NCI-H1930 (cell line): ENCODE results near the gene WDR26.
"Not testable (repeated sequence)": the region's sequence is repeated elsewhere in the genome, so short reads cannot be mapped to it uniquely, and the experiment has no call there.

ENCODE experiments used
- DNase-seq, 2 experiments: peaks; one replicate each; lab custom pipeline; 2025; lab: John Stamatoyannopoulos, UW

The WDR26 gene

GRCh38 chr1:224434691-224435317 lies at the start of gene WDR26:
Gene WDR26 (minus strand): TSS chr1:224434797.
- peak; percentile 72 to 77 for DNase-seq

- not testable (repeated sequence) for DNase-seq
Measured at GRCh38 chr1:224483206-224483605, 48.6 kb upstream of the WDR26 start.

GRCh38 chr1:224482619-224483018 lies 48.0 kb upstream of the WDR26 start:
- no peak for DNase-seq

GRCh38 chr1:224481601-224482000 lies 47.0 kb upstream of the WDR26 start:
- DNase-seq = no peak

- DNase-seq = not testable (repeated sequence)
Measured at GRCh38 chr1:224480888-224481459, 46.4 kb upstream of the WDR26 start.

GRCh38 chr1:224480200-224480599 lies 45.6 kb upstream of the WDR26 start:
- DNase-seq = not testable (repeated sequence)

GRCh38 chr1:224472806-224473205 lies 38.2 kb upstream of the WDR26 start:
- no peak for DNase-seq

- DNase-seq = no peak
Measured at GRCh38 chr1:224466154-224466553, 31.6 kb upstream of the WDR26 start.

GRCh38 chr1:224459966-224460365 lies 25.4 kb upstream of the WDR26 start:
- no peak for DNase-seq

GRCh38 chr1:224458996-224459395 lies 24.4 kb upstream of the WDR26 start:
- no peak for DNase-seq

- DNase-seq = no peak
Measured at GRCh38 chr1:224458296-224458695, 23.7 kb upstream of the WDR26 start.

- no peak for DNase-seq
Measured at GRCh38 chr1:224457782-224458144, 23.2 kb upstream of the WDR26 start.

GRCh38 chr1:224456637-224456953 lies 22.0 kb upstream of the WDR26 start:
- no peak for DNase-seq

- no peak for DNase-seq
Measured at GRCh38 chr1:224454402-224455055, 19.9 kb upstream of the WDR26 start.

GRCh38 chr1:224450561-224451350 lies 16.2 kb upstream of the WDR26 start:
- no peak for DNase-seq

GRCh38 chr1:224450159-224450558 lies 15.6 kb upstream of the WDR26 start:
- no peak for DNase-seq

- DNase-seq = no peak
Measured at GRCh38 chr1:224448453-224449017, 13.9 kb upstream of the WDR26 start.

- no peak for DNase-seq
Measured at GRCh38 chr1:224447971-224448370, 13.4 kb upstream of the WDR26 start.

- DNase-seq = no peak
Measured at GRCh38 chr1:224447251-224447650, 12.7 kb upstream of the WDR26 start.

GRCh38 chr1:224438989-224439388 lies 4.4 kb upstream of the WDR26 start:
- DNase-seq = no peak

- no peak for DNase-seq
Measured at GRCh38 chr1:224435999-224436398, 1.4 kb upstream of the WDR26 start.

GRCh38 chr1:224435318-224435763 lies 744 bp upstream of the WDR26 start:
- no peak for DNase-seq
